ENCODE measurements around the gene CECR2.

Gene CECR2

GRCh38 chr22:17384612-17385330 lies 15.5 kb downstream of the CECR2 start:
- Histone ChIP-seq H3K27me3 (ENCODE audit: insufficient read depth, insufficient read length) (no peaks in the 10 kb centered on the region), H3K36me3 (ENCODE audit: insufficient read depth, insufficient read length, low read length) (peaks cover 7% of the 10 kb centered on the region), H3K9ac (ENCODE audit: insufficient read length, low read depth) (no peak overlapping the region), H3K4me1 (ENCODE audit: insufficient read depth, insufficient read length) (peaks cover 5% of the 10 kb centered on the region), H3K4me3 (ENCODE audit: insufficient read length, low read depth) (no peak overlapping the region), H3K9me3 (ENCODE audit: insufficient read depth, low read length) (peaks cover 18% of the 10 kb centered on the region; the same call in 1 of the 2 replicates)
- TF ChIP-seq ZNF274 (IDR thresholded peaks at IDR 0.05; ENCODE audit: low read depth, low read length) (no peak), SUZ12 (IDR thresholded peaks at IDR 0.05; ENCODE audit: extremely low read depth, insufficient read depth, insufficient read length) (no peak), YY1 (IDR thresholded peaks at IDR 0.05; ENCODE audit: insufficient read depth, insufficient read length) (no peak)
- DNase-seq (ENCODE audit: low read depth, low spot score), result no peak

DNA sequence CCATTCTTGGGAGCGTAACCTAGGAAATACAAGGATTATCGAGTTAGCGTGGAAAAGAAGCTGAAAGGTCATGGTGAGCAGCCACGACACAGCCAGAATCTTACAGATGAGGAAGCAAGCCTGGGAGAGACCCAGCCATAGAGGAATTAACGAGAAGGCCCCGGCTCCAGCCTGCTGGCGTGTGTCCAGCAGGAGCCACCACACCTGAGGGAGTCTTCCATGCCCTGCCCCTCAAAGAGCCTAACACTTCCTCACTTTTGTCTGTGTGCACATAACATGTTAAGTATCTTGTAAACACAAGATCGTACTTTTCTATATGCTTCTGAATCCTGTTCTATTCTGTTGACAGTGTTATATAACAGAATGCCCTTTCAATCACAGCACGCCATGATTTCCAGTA lies 18.1 kb downstream of the CECR2 start:
- TF ChIP-seq ZNF274 (IDR thresholded peaks at IDR 0.05; ENCODE audit: low read depth, low read length) (no peak), YY1 (IDR thresholded peaks at IDR 0.05; ENCODE audit: insufficient read depth, insufficient read length) (no peak), SUZ12 (IDR thresholded peaks at IDR 0.05; ENCODE audit: extremely low read depth, insufficient read depth, insufficient read length) (no peak)
- Histone ChIP-seq H3K9ac (ENCODE audit: insufficient read length, low read depth) (no peak overlapping the region), H3K9me3 (ENCODE audit: insufficient read depth, low read length) (peaks cover 18% of the 10 kb centered on the region; the same call in 1 of the 2 replicates), H3K4me1 (ENCODE audit: insufficient read depth, insufficient read length) (peaks cover 5% of the 10 kb centered on the region), H3K36me3 (ENCODE audit: insufficient read depth, insufficient read length, low read length) (peaks cover 9% of the 10 kb centered on the region), H3K4me3 (ENCODE audit: insufficient read length, low read depth) (no peak overlapping the region), H3K27me3 (ENCODE audit: insufficient read depth, insufficient read length) (no peaks in the 10 kb centered on the region)
- no peak for DNase-seq (ENCODE audit: low read depth, low spot score)

- peaks cover 17% of the 10 kb centered on the region; the same call in 1 of the 2 replicates for H3K9me3 ChIP-seq (ENCODE audit: insufficient read depth, low read length)
- no peak overlapping the region for H3K9ac ChIP-seq (ENCODE audit: insufficient read length, low read depth)
- no peaks in the 10 kb centered on the region for H3K27me3 ChIP-seq (ENCODE audit: insufficient read depth, insufficient read length)
- peaks cover 9% of the 10 kb centered on the region for H3K36me3 ChIP-seq (ENCODE audit: insufficient read depth, insufficient read length, low read length)
- H3K4me3 ChIP-seq (ENCODE audit: insufficient read length, low read depth), result no peak overlapping the region
- TF ChIP-seq SUZ12 (IDR thresholded peaks at IDR 0.05; ENCODE audit: extremely low read depth, insufficient read depth, insufficient read length), result no peak
- no peak for TF ChIP-seq YY1 (IDR thresholded peaks at IDR 0.05; ENCODE audit: insufficient read depth, insufficient read length)
- TF ChIP-seq ZNF274 (IDR thresholded peaks at IDR 0.05; ENCODE audit: low read depth, low read length), result no peak
- peaks cover 5% of the 10 kb centered on the region for H3K4me1 ChIP-seq (ENCODE audit: insufficient read depth, insufficient read length)
- DNase-seq (ENCODE audit: low read depth, low spot score), result no peak
These were observed 19.0 kb downstream of the CECR2 start for GRCh38 chr22:17388235-17388634.

DNA sequence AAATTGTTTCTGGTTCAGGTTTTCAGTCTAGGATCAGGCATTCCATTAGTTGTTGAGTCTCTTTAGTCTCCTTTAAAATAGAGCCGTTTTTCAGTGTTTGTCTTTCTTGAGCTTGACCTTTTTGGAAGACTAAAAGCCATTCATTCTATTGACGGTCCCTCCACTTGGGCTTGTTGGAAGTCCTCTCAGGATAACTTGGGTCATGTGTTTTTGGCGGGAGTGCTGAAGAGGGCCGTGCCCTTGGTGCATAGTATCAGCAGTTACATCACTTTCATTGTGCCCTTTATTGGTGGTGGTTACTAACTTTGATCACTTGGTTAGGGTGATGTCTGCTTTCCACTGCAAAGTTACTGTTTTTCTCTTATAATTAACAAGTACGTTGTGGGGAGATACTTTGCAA lies 20.8 kb downstream of the CECR2 start:
- Histone ChIP-seq H3K27me3 (ENCODE audit: insufficient read depth, insufficient read length) (no peaks in the 10 kb centered on the region), H3K4me3 (ENCODE audit: insufficient read length, low read depth) (no peak overlapping the region), H3K36me3 (ENCODE audit: insufficient read depth, insufficient read length, low read length) (peaks cover 9% of the 10 kb centered on the region), H3K9me3 (ENCODE audit: insufficient read depth, low read length) (no peaks in the 10 kb centered on the region), H3K4me1 (ENCODE audit: insufficient read depth, insufficient read length) (peaks cover 5% of the 10 kb centered on the region), H3K9ac (ENCODE audit: insufficient read length, low read depth) (no peak overlapping the region)
- TF ChIP-seq ZNF274 (IDR thresholded peaks at IDR 0.05; ENCODE audit: low read depth, low read length) (no peak), SUZ12 (IDR thresholded peaks at IDR 0.05; ENCODE audit: extremely low read depth, insufficient read depth, insufficient read length) (no peak), YY1 (IDR thresholded peaks at IDR 0.05; ENCODE audit: insufficient read depth, insufficient read length) (no peak)
- no peak for DNase-seq (ENCODE audit: low read depth, low spot score)

GRCh38 chr22:17396516-17396915 lies 27.3 kb downstream of the CECR2 start:
- no peak for DNase-seq (ENCODE audit: low read depth, low spot score)
- Histone ChIP-seq H3K4me3 (ENCODE audit: insufficient read length, low read depth) (no peak overlapping the region), H3K36me3 (ENCODE audit: insufficient read depth, insufficient read length, low read length) (peaks cover 4% of the 10 kb centered on the region), H3K4me1 (ENCODE audit: insufficient read depth, insufficient read length) (no peaks in the 10 kb centered on the region), H3K9me3 (ENCODE audit: insufficient read depth, low read length) (no peaks in the 10 kb centered on the region), H3K9ac (ENCODE audit: insufficient read length, low read depth) (no peak overlapping the region), H3K27me3 (ENCODE audit: insufficient read depth, insufficient read length) (no peaks in the 10 kb centered on the region)
- TF ChIP-seq SUZ12 (IDR thresholded peaks at IDR 0.05; ENCODE audit: extremely low read depth, insufficient read depth, insufficient read length), result no peak
- no peak for TF ChIP-seq YY1 (IDR thresholded peaks at IDR 0.05; ENCODE audit: insufficient read depth, insufficient read length)
- no peak for TF ChIP-seq ZNF274 (IDR thresholded peaks at IDR 0.05; ENCODE audit: low read depth, low read length)

DNA sequence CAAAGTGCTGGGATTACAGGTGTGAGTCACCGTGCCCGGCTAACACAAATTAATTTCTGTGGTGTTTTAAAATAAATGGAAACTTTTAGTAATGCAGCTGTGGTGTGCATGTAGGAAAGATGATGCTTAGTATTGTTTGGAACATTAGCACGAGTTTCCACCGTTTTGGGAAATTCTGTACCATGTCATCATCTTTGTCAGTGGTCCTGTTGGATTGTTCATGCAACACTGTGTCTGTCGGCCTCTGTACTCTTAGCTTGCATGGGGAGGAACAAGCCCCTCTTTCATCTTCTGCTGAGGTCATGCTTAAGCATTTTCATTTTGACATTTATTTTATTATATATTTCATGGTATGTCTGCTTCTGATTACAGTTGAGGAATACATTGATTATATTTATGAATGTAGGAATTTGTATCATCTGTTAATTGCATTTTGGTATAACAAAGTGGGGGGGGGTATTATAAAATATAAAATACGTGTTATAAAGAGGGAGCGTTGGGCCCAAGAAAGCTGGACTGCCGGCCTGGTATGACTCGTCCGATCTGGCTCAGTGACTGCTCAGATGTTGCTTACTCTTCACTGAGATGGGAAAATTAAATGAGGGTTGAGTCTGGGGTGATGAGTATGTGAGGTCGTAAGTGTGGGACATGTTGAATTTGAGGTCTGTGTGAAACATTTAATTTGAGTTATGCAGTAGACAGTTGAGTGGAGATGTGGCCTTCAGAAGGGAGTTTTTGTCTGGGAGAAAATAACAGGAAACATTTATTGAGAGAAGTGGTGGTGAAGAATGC lies 28.7 kb downstream of the CECR2 start:
- H3K27me3 ChIP-seq (ENCODE audit: insufficient read depth, insufficient read length), result no peaks in the 10 kb centered on the region
- H3K4me3 ChIP-seq (ENCODE audit: insufficient read length, low read depth), result no peak overlapping the region
- DNase-seq (ENCODE audit: low read depth, low spot score), result no peak
- H3K4me1 ChIP-seq (ENCODE audit: insufficient read depth, insufficient read length), result no peaks in the 10 kb centered on the region
- TF ChIP-seq YY1 (IDR thresholded peaks at IDR 0.05; ENCODE audit: insufficient read depth, insufficient read length) (no peak), SUZ12 (IDR thresholded peaks at IDR 0.05; ENCODE audit: extremely low read depth, insufficient read depth, insufficient read length) (no peak), ZNF274 (IDR thresholded peaks at IDR 0.05; ENCODE audit: low read depth, low read length) (no peak)
- no peaks in the 10 kb centered on the region for H3K9me3 ChIP-seq (ENCODE audit: insufficient read depth, low read length)
- peaks cover 4% of the 10 kb centered on the region for H3K36me3 ChIP-seq (ENCODE audit: insufficient read depth, insufficient read length, low read length)
- H3K9ac ChIP-seq (ENCODE audit: insufficient read length, low read depth), result no peak overlapping the region

GRCh38 chr22:17400305-17400704 lies 31.0 kb downstream of the CECR2 start:
- TF ChIP-seq ZNF274 (IDR thresholded peaks at IDR 0.05; ENCODE audit: low read depth, low read length), result no peak
- no peak for DNase-seq (ENCODE audit: low read depth, low spot score)
- Histone ChIP-seq H3K4me3 (ENCODE audit: insufficient read length, low read depth) (no peak overlapping the region), H3K9ac (ENCODE audit: insufficient read length, low read depth) (no peak overlapping the region), H3K27me3 (ENCODE audit: insufficient read depth, insufficient read length) (no peaks in the 10 kb centered on the region), H3K9me3 (ENCODE audit: insufficient read depth, low read length) (no peaks in the 10 kb centered on the region), H3K36me3 (ENCODE audit: insufficient read depth, insufficient read length, low read length) (peaks cover 4% of the 10 kb centered on the region), H3K4me1 (ENCODE audit: insufficient read depth, insufficient read length) (no peaks in the 10 kb centered on the region)
